Eye (tissue), 1 donor: ENCODE results near the gene KRTAP29-1.

ENCODE experiments used
- DNase-seq: peaks from one replicate; pipeline ENCODE4 v3.0.0-alpha.2; 2015

Gene KRTAP29-1

GRCh38 chr17:41327411-41328120 is 24.9 kb upstream of the KRTAP29-1 start:
- no peak for DNase-seq

- no peak for DNase-seq
These were observed 23.8 kb upstream of the KRTAP29-1 start for GRCh38 chr17:41326173-41327145.

- DNase-seq: no peak
These were observed 23.0 kb upstream of the KRTAP29-1 start for GRCh38 chr17:41325611-41326010.

DNA sequence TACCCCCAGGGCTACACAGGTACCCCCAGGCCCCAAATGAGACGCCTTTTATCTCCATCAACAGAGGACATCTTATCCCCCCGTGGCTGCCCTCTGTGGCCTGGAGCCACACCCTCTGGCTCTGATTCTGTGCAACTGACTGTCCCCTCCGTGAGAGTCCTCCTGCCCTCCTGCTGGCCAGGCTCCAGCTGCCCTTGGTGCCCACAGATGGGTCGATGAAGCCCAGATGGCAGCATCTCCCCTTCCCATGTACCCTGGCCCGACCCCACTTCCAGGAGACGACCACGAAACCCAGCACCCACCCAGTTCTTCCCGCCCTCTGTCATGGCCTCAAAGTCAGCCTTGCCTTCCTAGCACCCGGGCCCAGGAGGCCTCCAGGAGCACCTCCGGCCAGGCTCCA is 22.5 kb upstream of the KRTAP29-1 start:
- no peak for DNase-seq

- DNase-seq: no peak
These were observed 21.8 kb upstream of the KRTAP29-1 start for GRCh38 chr17:41324180-41325075.

DNA sequence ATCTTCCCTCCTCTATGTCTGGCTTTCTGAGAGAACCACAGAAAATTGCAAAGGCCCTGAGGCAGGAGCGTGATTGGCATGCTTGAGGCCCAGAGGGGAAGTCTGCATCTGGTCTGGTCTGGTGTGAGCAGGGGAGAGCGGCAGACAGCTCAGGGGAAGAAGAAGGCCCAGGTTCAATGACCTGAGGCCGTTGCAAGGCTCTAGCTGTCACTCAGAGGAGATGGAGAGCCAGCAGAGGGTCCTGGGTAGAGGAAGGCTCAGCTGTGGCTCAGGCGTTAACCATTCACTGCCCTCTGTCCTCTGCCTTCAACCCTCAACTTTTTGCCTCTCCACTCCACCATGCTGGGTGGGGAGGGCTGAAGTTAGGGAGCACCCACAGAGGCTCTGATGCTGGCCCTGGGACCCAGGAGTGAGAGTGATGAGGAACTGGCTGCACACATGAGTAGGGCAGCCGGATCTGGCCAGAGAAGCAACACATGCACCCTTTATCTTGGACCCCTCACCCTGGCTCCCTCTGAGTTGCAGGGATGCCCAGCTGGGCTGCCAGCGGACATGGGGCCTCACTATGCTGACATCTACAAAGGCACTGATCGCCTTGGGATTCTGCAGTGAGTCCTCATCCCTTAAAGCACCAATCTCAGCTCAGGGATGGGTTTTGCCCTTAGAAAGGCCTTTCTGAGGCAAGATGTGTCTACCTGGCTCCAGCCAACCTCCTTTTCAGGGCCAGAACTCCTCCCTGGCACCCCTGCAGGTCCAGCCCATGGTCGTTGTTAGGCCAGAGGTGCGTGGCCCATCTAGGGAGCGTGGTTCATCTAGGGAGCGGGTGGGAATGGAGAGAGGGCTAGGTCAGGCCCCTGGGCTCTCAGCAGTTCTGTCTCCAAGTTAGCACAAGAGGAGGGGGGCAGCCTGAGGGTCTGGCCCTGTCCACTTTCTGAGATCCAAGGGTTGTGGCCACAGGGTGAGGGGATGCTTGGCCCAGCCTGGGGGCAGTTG is 20.5 kb upstream of the KRTAP29-1 start:
- no peak for DNase-seq

- DNase-seq: peak; percentile 62
These were observed 19.6 kb upstream of the KRTAP29-1 start for GRCh38 chr17:41322094-41322902.

- no peak for DNase-seq
These were observed 15.6 kb upstream of the KRTAP29-1 start for GRCh38 chr17:41318231-41318630.

DNA sequence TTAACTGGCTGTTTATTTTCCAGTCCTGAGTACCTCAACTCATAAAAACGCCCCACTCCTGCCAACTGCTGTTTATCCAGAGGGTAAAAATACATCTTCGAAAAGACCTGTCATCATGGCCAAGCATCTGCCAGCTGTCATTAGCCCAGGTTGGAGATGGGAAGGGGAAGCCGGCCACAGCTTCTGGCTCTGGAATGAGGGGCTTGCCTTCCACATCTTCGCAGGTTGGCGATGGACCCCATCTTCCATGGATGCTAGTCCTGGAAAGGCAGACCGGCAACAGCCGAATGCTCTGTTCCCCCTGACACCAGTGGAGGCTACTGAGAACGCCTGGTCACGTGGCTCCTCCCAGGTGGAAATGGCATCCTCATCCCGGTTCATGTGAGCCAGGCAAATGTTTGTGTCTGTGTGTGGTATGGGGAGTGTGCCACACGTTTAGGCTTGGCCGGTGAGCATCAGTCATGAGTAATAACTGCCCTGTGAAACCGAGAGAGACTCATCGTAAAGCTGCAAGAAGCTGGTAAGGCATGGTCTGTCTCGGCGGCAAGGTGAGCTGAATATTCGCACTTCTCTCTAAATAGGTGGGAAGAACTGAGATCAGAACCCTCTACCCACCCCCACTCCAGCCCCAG is 13.3 kb upstream of the KRTAP29-1 start:
- no peak for DNase-seq

GRCh38 chr17:41315204-41315794 is 12.6 kb upstream of the KRTAP29-1 start, which contains the start of gene KRTAP17-1:
Gene KRTAP17-1, minus strand, starts transcription at chr17:41315710. Its CDS starts 60 bp downstream, at chr17:41315650.
- no peak for DNase-seq

GRCh38 chr17:41311111-41311510 is 8.5 kb upstream of the KRTAP29-1 start:
- no peak for DNase-seq

- DNase-seq: no peak
These were observed 6.3 kb upstream of the KRTAP29-1 start, which contains the start of gene KRTAP16-1 for GRCh38 chr17:41308918-41309359. Gene KRTAP16-1, minus strand, starts transcription at chr17:41309309. Its CDS starts 56 bp downstream, at chr17:41309253.

DNA sequence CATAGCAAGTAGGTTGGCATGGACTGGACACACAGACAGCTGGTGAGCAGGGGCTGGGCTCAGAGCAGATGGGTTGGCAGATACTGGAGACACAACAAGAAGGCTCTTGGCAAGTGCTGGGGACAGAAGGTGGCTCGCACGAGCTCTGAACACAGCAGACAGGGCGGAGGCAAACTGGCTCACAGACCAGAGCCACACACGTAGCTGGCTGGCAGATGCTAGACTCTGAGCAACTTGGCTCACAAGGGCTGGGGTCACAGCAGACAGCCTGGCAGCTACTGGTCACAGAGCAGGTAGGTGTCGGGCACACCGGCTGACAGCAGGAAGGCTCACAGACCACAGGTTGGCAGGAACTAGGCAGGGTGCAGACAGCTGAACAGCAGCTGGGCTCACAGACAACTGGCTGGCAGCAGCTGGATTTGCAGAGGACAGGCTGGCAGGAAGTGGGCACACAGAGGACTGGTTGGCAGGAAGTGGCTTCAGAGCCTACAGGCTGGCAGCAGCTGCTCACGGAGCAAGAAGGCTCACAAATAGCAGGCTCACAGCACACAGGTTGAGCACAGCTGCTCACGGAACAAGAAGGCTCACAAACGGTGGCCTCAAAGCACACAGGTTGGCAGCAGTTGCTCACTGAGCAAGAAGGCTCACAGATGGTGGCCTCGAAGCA is 5.7 kb upstream of the KRTAP29-1 start:
- no peak for DNase-seq

- DNase-seq: no peak
These were observed 5.0 kb upstream of the KRTAP29-1 start for GRCh38 chr17:41307647-41308046.

DNA sequence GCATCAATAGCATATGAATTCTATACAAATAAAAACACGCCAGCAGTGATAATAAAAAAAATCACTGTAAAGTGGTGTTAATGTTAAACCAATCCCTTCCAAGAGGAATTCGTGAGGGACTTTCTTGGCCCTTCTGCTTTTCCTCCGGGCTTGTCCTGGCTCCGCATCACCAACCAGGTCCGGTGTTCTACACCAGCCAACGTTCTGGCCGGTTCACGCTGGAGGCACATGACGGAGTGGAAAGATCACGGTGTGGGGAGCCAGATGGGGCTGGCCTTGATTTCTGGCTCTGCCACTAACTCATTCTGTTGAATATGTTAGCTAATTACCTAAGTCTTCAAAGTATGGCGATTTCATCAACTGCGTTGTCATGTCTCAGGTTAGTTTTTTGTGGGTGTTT is 1.4 kb upstream of the KRTAP29-1 start:
- no peak for DNase-seq

GRCh38 chr17:41302981-41303380 is 330 bp upstream of the KRTAP29-1 start:
- DNase-seq: no peak

DNA sequence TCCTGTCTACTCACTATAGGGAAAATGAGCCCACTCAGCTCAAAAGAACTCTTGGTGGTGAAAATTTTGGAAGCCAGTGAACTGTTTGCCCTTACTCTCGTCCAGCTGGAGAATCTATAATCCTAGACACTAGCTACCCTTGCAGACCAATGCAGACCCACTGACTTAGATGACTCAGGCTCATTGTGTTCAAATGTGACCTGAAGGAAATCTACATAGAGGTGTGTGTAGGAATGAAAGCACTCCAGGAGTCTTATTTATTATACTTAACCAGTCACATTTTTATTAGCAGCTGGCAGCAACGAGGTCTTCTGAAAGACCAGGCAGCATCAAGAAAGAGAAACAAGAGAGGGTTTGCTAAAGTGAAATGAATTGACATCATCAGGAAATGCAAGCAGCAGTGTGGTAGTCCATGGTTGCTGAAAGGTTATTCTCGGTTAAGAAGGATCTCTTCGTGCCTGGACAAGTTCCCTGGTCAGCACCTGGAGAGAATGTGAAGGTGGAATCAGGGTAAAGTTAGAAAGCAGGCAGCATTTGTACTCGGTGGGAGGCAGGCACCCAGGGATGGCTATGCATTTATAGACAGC is 1.4 kb downstream of the KRTAP29-1 start:
- no peak for DNase-seq

- DNase-seq: no peak
These were observed 4.1 kb downstream of the KRTAP29-1 start for GRCh38 chr17:41298458-41299135.
